B cell (primary cell): ENCODE data around the gene KIF1A. TPM values are rescaled to one million over a fixed set of nuclear protein-coding genes. Genes with fewer than 3 reads are reported as not detected.

Experiments used
- ATAC-seq: fragments of 200-7000 bp; cut with Tn5 transposase; one replicate; pipeline ENCODE4 v1.10.0; 2021; ENCODE audit warnings: low read depth, mild to moderate bottlenecking, moderate number of reproducible peaks, moderate library complexity
- CTCF ChIA-PET: fragments of 350-600 bp; sonication (Branson Sonifier 250); formaldehyde crosslinking; loops from one replicate; lab custom pipeline; 2021; ENCODE audit warnings: antibody characterized with exemption, inconsistent platforms; lab: Charles Lee
- POLR2A ChIA-PET: fragments of 350-600 bp; sonication (Branson Sonifier 250); formaldehyde crosslinking; loops from one replicate; lab custom pipeline; 2021; ENCODE audit warnings: antibody characterized with exemption; lab: Charles Lee
- DNase-seq: peaks from one replicate; pipeline ENCODE4 v3.0.0; 2013
- H2AFZ ChIP-seq: 2 replicates; pipeline ENCODE4 v1.6.1; 2012; ENCODE audit warnings: mild to moderate bottlenecking, low read depth, low read length; ENCODE audit not compliant: insufficient read depth, poor library complexity, severe bottlenecking
- H3K27ac ChIP-seq, 2 donors: 1 replicate in 1 of 2; 2 replicates in 1 of 2; pipeline ENCODE4 v1.5.1; 2012 to 2013; ENCODE audit warnings: low read length in 2 of 2, mild to moderate bottlenecking in 2 of 2, moderate library complexity in 1 of 2
- H3K27me3 ChIP-seq, 4 experiments: fragments of 200-600 bp in 1 of 4; sonication (generic) in 1 of 4; replicated peaks in 1 of 4; 1 replicate in 2 of 4; 2 replicates in 2 of 4; pipeline versions ENCODE4 v1.6.1 to v1.7.0; 2013 to 2016; ENCODE audit warnings: low read length in 3 of 4, mild to moderate bottlenecking in 2 of 4, mixed read lengths in 1 of 4, moderate library complexity in 1 of 4; ENCODE audit not compliant: insufficient read depth in 4 of 4, control insufficient read depth in 3 of 4; ENCODE audit errors: control extremely low read depth in 1 of 4
- H3K36me3 ChIP-seq, 2 experiments: replicated peaks in 1 of 2; 1 replicate in 1 of 2; 2 replicates in 1 of 2; pipeline versions ENCODE4 v1.6.1 to v1.7.1; 2013; ENCODE audit warnings: low read length in 1 of 2; ENCODE audit not compliant: insufficient read depth in 2 of 2, control insufficient read depth in 1 of 2; ENCODE audit errors: control extremely low read depth in 1 of 2, extremely low read depth in 1 of 2
- H3K4me1 ChIP-seq, 2 donors: fragments of 200-600 bp in 1 of 2; sonication (generic) in 1 of 2; 1 replicate in 1 of 2; 2 replicates in 1 of 2; pipeline versions ENCODE4 v1.5.1 to v1.6.1; 2013 to 2017; ENCODE audit warnings: low read length in 2 of 2; ENCODE audit not compliant: control insufficient read depth in 2 of 2, insufficient read depth in 2 of 2
- H3K4me2 ChIP-seq: replicated peaks from 2 replicates; pipeline ENCODE3; 2012; ENCODE audit warnings: mild to moderate bottlenecking, low read depth, low read length; ENCODE audit not compliant: poor library complexity, severe bottlenecking
- H3K4me3 ChIP-seq, 5 experiments: fragments of 200-600 bp in 1 of 5; sonication (generic) in 1 of 5; 1 replicate in 3 of 5; 2 replicates in 2 of 5; pipeline versions ENCODE4 v1.5.1 to v1.7.0; 2011 to 2016; ENCODE audit warnings: low read length in 4 of 5, mild to moderate bottlenecking in 4 of 5, low read depth in 2 of 5, control low read depth in 1 of 5, moderate library complexity in 1 of 5; ENCODE audit not compliant: insufficient read depth in 1 of 5; ENCODE audit errors: control extremely low read depth in 1 of 5, extremely low read depth in 1 of 5
- H3K79me2 ChIP-seq: fragments of 200-600 bp; sonication (generic); one replicate; pipeline ENCODE4 v1.6.0; 2016; ENCODE audit warnings: low read length; ENCODE audit not compliant: control insufficient read depth, insufficient read depth
- H3K9ac ChIP-seq: fragments of 200-600 bp; sonication (generic); 2 replicates; pipeline ENCODE4 v1.6.1; 2017; ENCODE audit warnings: mild to moderate bottlenecking, low read length, moderate library complexity
- H3K9me3 ChIP-seq, 3 donors: one replicate each; pipeline versions ENCODE4 v1.6.1 to v1.7.1; 2013; ENCODE audit warnings: low read length in 2 of 3; ENCODE audit not compliant: control insufficient read depth in 2 of 3, insufficient read depth in 1 of 3; ENCODE audit errors: control extremely low read depth in 1 of 3
- H4K20me1 ChIP-seq: 2 replicates; pipeline ENCODE4 v1.6.0; 2012; ENCODE audit warnings: mild to moderate bottlenecking, low read length; ENCODE audit not compliant: insufficient read depth, control insufficient read depth, poor library complexity, severe bottlenecking
- H3K27ac Mint-ChIP-seq: one replicate; pipeline ENCODE4 v1.8.0; 2021; ENCODE audit warnings: mixed read lengths
- H3K27me3 Mint-ChIP-seq: one replicate; pipeline ENCODE4 v1.8.0; 2021; ENCODE audit warnings: mixed read lengths
- H3K4me1 Mint-ChIP-seq: one replicate; pipeline ENCODE4 v1.8.0; 2021; ENCODE audit warnings: mixed read lengths
- H3K4me3 Mint-ChIP-seq: one replicate; pipeline ENCODE4 v1.8.0; 2021; ENCODE audit warnings: mixed read lengths
- H3K9me3 Mint-ChIP-seq: one replicate; pipeline ENCODE4 v1.8.0; 2022; ENCODE audit warnings: mixed read lengths; ENCODE audit not compliant: insufficient read depth
- EZH2 ChIP-seq: IDR thresholded peaks from 2 replicates; pipeline ENCODE4 v1.6.1; 2012; ENCODE audit warnings: borderline replicate concordance, low read depth, mild to moderate bottlenecking, moderate library complexity, low read length; ENCODE audit not compliant: insufficient read depth, poor library complexity, severe bottlenecking
- WGBS: methylation state at CpG from one replicate; pipeline ENCODE4 v1.1.5; 2013; ENCODE audit warnings: missing lambda C conversion rate; ENCODE audit not compliant: insufficient coverage; 5-methylcytosine and 5-hydroxymethylcytosine counted together
- intact Hi-C: fragments of 100-400 bp; cut with micrococcal nuclease; formaldehyde crosslinking; loops from one replicate; pipeline ENCODE4 v1.10.0; 2022
- polyA plus RNA-seq: library from polyadenylated mRNA; depleted of rRNA; stranded (reverse); fragments of >200 nt; gene quantifications from 2 replicates; pipeline ENCODE4 v1.2.3, GENCODE V29; 2012
- total RNA-seq, 2 donors: library from RNA; stranded (reverse); fragments of 120-200 nt in 1 of 2; gene quantifications; 1 replicate in 1 of 2; 2 replicates in 1 of 2; pipeline versions ENCODE4 v1.2.3 to v1.2.4, GENCODE V29; 2013 to 2022
- TF ChIP-seq, protein P1 (sequence below): fragments of 200-600 bp; IDR thresholded peaks from one replicate; pipeline ENCODE4 v1.8.0; 2022; ENCODE audit warnings: antibody characterized with exemption, mild to moderate bottlenecking

Gene KIF1A
- total and polyA plus RNA-seq, 2 donors (not counting 1 experiment from before 2014, with no cell fraction given) = not detected

DNA sequence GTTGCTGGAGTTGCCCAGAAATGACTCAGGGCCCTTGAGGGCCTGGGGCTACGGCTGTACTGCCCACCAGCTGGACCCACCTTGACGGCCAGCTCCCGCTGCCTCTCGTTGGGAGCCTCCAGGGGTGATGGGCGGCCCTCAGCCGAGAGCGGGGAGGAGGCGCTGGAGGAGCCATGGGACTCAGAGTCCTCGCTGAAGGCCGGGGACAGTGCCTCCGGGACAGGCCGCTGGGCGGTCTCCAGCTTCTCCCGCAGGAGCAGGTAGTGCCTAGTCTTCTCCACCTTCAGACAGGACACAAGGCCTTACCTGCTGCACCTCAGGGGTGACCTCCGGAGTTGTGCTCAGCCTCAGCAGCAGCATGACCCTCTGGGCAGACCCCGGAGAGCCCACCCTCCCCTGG, 97.6 kb downstream of the KIF1A start:
- H2AFZ ChIP-seq = no peak overlapping the region
- ATAC-seq = no peak
- H3K9me3 ChIP-seq = peaks cover 0 to 4% (median 0%) of the 10 kb centered on the region in 3 donors
- H3K27ac ChIP-seq = no peak overlapping the region
- no peaks in the 10 kb centered on the region for H3K36me3 ChIP-seq
- H3K4me3 ChIP-seq = no peak overlapping the region
- no peaks in the 10 kb centered on the region for H3K4me1 Mint-ChIP-seq
- CTCF ChIA-PET = no interaction called here
- H4K20me1 ChIP-seq = no peaks in the 10 kb centered on the region
- no peak overlapping the region for H3K4me2 ChIP-seq
- intact Hi-C loops = no loop called here
- POLR2A ChIA-PET = no interaction called here
- no peaks in the 10 kb centered on the region for H3K4me1 ChIP-seq
- no peak overlapping the region for H3K9ac ChIP-seq
- H3K27ac Mint-ChIP-seq = no peak overlapping the region
- H3K79me2 ChIP-seq = no peaks in the 10 kb centered on the region
- WGBS = 90% methylated on average over 16 of the region's 16 CpGs
- no peak for TF ChIP-seq EZH2
- TF ChIP-seq, protein P1, sequence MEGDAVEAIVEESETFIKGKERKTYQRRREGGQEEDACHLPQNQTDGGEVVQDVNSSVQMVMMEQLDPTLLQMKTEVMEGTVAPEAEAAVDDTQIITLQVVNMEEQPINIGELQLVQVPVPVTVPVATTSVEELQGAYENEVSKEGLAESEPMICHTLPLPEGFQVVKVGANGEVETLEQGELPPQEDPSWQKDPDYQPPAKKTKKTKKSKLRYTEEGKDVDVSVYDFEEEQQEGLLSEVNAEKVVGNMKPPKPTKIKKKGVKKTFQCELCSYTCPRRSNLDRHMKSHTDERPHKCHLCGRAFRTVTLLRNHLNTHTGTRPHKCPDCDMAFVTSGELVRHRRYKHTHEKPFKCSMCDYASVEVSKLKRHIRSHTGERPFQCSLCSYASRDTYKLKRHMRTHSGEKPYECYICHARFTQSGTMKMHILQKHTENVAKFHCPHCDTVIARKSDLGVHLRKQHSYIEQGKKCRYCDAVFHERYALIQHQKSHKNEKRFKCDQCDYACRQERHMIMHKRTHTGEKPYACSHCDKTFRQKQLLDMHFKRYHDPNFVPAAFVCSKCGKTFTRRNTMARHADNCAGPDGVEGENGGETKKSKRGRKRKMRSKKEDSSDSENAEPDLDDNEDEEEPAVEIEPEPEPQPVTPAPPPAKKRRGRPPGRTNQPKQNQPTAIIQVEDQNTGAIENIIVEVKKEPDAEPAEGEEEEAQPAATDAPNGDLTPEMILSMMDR = no peak
- no peak for DNase-seq
- no peak overlapping the region for H3K4me3 Mint-ChIP-seq
- no peaks in the 10 kb centered on the region for H3K9me3 Mint-ChIP-seq
- H3K27me3 ChIP-seq = peaks cover 0 to 3% (median 0%) of the 10 kb centered on the region in 4 experiments
- peaks cover 3% of the 10 kb centered on the region for H3K27me3 Mint-ChIP-seq

DNA sequence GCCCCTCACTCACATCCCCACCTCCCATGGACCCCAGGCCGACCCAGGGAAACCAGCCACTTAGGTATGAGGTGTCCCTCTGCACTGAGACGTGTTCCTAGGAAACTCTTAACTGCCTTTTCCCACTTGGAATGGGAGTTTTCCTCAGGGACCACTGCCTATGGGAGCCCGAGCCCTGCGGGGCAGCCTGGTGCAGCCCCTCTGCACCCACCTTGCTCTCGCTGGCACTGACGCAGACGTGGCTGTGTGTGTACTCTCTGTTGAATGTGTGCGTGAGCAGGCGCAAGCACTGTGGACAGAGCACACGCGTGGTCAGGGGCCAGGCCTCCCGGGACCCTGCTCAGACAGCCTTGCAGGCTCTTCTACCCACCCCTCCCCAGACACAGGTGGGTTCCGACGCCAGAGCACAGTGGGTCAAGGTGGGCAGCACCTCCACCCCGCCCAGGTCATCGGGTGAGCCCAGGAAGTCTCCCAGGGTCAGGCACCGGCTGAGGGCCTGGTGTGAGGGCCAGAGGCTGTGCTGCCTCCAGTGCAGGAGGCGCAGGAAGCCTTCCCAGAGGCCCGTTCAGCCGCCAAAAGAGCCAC, 98.3 kb downstream of the KIF1A start:
- Histone ChIP-seq H4K20me1 (no peaks in the 10 kb centered on the region), H3K79me2 (no peaks in the 10 kb centered on the region), H3K27ac (no peak overlapping the region), H2AFZ (no peak overlapping the region), H3K9me3 (peaks cover 0 to 4% (median 0%) of the 10 kb centered on the region in 3 donors), H3K36me3 (no peaks in the 10 kb centered on the region), H3K4me3 (no peak overlapping the region), H3K4me2 (no peak overlapping the region), H3K27me3 (peaks cover 0 to 3% (median 0%) of the 10 kb centered on the region in 4 experiments), H3K4me1 (no peaks in the 10 kb centered on the region), H3K9ac (no peak overlapping the region)
- DNase-seq (no peak), ATAC-seq (no peak)
- ChIA-PET CTCF (no interaction called here), POLR2A (no interaction called here)
- Mint-ChIP-seq H3K9me3 (no peaks in the 10 kb centered on the region), H3K27me3 (peaks cover 2% of the 10 kb centered on the region), H3K27ac (no peak overlapping the region), H3K4me1 (no peaks in the 10 kb centered on the region), H3K4me3 (no peak overlapping the region)
- 89% methylated on average over 19 of the region's 20 CpGs for WGBS
- no peak for TF ChIP-seq EZH2
- TF ChIP-seq, protein P1 = no peak
- intact Hi-C loops = no loop called here
